ENCODE results near the gene UBXN7.
"Not testable (repeated sequence)": the region's sequence is repeated elsewhere in the genome, so short reads cannot be mapped to it uniquely, and the experiment has no call there.

Gene UBXN7

GRCh38 chr3:196351541-196351940, 80.7 kb downstream of the UBXN7 start:
- DNase-seq = no peak

GRCh38 chr3:196350067-196350466, 82.2 kb downstream of the UBXN7 start:
- no peak for DNase-seq

DNA sequence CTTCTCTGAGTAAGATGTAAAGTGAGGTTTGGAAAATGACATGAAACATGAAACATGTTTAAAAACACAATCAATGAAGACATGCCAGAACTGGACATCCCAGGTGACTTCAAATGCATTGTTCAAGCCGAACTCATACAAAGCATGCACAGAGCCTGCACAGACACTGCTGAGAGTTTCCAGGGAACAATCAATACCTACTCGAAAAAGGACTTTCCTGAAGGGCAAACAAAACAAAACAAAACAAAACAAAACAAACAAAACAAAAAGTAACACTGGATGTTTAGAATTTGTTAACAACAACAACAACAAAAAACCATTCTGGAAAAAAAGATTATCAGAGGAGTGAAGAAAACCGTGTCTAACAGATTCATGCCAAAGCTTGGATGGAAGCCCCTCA, 83.5 kb downstream of the UBXN7 start:
- no peak for DNase-seq

DNA sequence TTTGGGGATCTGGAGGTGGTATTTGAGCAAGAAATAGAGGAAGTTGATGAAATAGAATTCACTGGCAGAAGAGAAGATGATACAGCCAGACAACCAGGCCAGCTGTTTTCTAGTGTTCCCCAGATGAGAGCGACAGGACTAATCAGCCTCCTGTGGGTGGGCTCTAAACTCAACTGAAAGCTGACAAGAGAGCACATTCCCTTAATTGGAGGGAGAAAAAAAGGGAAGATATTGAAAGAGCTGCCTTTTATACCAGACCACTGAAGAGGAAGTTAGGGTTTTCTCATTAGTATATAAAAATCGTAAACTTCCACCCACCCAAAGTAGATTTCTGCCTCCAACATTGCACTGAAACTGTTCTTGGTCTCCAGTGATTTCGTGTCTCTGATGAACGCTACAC, 87.6 kb downstream of the UBXN7 start:
- no peak for DNase-seq

DNA sequence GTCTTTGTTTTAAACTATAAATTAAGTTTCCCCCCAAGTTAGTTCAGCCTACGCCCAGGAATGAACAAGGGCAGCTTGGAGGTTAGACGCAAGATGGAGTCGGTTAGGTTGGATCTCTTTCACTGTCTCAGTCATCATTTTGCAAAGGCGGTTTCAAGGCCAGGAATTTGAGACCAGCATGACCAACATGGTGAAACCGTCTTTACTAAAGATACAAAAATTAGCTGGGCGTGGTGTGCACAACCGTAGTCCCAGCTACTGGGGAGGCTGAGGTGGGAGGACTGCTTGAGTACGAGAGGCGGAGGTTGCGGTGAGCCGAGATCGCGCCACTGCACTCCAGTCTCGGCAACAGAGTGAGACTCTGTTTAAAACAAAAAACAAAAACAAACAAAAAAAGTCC, 88.3 kb downstream of the UBXN7 start:
- not testable (repeated sequence) for DNase-seq

GRCh38 chr3:196341137-196341536, 91.1 kb downstream of the UBXN7 start:
- no peak for DNase-seq

DNA sequence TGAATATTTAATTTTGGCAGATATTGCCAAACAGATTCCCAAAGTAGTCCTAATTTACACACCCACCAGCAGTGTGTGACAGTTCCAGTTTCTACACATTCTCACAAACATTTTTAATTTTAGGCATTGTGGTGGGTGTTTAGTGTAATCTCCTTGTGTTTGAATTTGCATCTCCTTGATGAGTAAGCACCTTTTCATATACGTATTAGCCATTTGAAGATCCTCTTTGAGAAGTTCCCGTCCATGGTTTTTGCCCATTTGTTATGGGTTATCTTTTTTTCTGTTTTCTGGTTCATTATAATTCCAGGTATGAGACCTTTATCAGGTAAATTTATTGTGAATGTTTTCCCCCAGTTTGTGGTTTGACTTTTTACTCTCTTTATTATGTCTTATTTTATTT, 91.8 kb downstream of the UBXN7 start:
- no peak for DNase-seq

- DNase-seq = no peak
Measured at GRCh38 chr3:196339493-196340254, 92.6 kb downstream of the UBXN7 start.

- no peak for DNase-seq
Measured at GRCh38 chr3:196339044-196339443, 93.2 kb downstream of the UBXN7 start.

GRCh38 chr3:196336319-196337145, 95.7 kb downstream of the UBXN7 start:
- DNase-seq = no peak

DNA sequence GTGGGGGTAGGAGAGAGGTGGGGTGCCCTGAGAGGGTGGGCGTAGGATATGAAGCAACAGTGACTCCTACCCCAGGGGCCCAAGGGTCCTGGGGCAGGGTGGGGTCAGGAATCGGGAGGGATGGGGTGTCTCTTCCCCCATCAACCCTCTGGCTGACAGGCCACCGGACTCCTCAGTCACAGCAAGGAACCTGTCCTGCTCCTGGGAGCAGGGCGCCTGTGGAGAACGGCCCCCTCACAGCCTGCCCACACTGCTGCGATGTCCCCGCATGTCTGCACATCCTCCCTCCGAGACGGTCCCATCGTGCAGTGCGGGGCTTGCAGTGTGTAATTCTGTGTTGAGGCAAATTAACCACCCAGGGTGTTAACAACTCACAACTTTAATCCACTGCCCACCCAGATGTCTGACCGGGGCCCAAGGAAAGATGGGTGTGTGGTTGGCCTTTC, 96.7 kb downstream of the UBXN7 start:
- no peak for DNase-seq

- DNase-seq = no peak
Measured at GRCh38 chr3:196334982-196335381, 97.2 kb downstream of the UBXN7 start.

GRCh38 chr3:196332168-196332567, 100.1 kb downstream of the UBXN7 start:
- no peak for DNase-seq

- no peak for DNase-seq
Measured at GRCh38 chr3:196327405-196327804, 104.8 kb downstream of the UBXN7 start.

GRCh38 chr3:196326936-196327335, 105.3 kb downstream of the UBXN7 start:
- DNase-seq = no peak

DNA sequence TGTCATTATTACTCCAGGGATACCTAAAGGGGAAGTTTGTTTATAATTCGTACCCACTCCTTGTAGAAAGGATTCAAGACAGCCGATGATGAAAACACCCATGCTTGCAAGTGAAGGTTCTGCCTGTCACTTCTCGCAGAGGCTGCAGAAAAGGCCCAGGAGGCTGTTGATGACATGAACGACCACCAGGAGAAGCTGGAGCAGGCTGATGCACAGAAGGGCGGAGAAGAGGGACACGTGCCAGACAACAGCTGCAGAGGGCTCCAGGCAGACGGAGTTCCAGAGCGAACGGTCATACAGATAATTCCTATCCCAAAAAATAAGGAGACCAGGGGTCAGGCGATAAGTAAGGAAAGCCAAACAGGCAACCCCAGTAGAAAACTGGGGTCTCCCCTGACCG, 108.5 kb downstream of the UBXN7 start:
- DNase-seq = no peak

DNA sequence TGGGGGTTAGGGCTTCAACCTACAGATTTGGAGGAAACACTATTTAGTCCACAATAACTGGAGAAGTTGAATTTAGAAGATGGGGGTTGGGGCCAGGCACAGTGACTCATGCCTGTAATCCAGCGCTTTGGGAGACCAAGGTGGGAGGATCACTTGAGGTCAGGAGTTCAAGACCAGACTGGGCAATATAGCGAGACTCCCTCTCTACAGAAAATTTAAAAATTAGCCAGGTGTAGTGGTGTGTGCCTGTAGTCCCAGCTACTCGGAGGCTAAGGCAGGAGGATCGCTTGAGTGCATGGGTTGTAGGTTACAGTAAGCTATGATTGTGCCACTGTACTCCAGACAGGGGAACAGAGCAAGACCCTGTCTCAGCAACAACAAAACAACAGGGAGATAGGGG, 109.2 kb downstream of the UBXN7 start:
- DNase-seq = no peak

DNA sequence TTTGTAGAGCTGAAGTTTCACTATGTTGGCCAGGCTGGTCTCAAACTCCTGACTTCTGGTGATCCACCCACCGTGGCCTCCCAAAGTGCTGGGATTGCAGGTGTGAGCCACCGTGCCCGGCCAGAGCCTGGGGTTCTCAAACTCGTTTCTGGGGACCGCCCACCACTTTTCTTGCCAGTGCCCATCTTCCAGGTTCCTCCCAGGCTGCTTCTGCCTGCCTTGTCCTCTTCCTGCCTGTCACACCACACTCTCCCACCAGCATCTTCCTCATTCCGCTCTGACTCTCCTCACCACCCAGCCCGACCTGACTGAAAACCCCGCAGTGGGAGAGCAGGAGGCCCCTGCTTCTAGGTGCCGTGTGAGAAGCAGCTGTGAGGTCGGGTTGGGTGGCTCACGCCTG, 111.1 kb downstream of the UBXN7 start:
- no peak for DNase-seq

GRCh38 chr3:196320137-196320536, 112.1 kb downstream of the UBXN7 start:
- DNase-seq = no peak

- DNase-seq = peak; percentile 85
Measured at GRCh38 chr3:196317687-196318467, 114.3 kb downstream of the UBXN7 start, which contains the start of gene DYNLT2B. Gene DYNLT2B (minus strand): TSS chr3:196318240. CDS start chr3:196318152, 88 bp downstream.

DNA sequence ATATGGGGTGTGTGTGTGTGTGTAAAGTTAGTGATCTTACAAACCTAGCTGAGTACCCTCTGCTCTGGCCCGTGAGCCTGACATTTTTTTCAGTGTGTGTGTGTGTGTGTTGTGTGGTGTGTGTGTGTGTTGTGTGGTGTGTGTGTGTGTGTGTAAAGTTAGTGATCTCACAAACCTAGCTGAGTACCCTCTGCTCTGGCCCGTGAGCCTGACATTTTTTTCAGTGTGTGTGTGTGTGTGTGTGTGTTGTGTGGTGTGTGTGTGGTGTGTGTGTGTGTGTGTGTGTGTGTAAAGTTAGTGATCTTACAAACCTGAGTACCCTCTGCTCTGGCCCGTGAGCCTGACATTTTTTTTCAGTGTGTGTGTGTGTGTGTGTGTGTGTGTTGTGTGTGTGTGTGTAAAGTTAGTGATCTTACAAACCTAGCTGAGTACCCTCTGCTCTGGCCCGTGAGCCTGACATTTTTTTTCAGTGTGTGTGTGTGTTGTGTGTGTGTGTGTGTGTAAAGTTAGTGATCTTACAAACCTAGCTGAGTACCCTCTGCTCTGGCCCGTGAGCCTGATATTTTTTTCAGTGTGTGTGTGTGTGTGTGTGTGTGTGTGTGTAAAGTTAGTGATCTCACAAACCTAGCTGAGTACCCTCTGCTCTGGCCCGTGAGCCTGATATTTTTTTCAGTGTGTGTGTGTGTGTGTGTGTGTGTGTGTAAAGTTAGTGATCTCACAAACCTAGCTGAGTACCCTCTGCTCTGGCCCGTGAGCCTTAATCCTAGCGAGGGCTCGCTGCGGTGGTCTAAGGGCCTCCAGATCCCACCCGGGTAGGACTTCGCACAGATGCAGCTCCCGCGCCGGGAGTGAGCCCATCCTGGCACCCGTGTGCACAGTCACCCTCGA, 115.2 kb downstream of the UBXN7 start:
- not testable (repeated sequence) for DNase-seq

DNA sequence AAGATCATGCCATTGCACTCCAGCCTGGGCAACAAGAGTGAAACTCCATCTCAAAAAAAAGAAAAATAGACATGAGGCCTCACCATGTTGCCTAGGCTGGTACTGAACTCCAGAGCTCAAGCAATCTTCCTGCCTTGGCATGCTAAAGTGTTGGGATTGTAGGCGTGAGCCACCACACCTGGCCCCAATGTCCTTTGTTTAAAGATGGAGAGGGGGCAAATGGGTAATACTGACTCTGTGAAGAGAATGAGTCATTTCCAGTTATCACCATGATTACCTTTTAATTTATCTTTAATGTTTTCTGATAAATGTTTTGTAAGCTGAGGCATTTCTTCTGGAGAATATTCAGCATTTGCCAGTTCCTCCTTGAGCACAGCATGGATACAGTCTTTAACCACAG, 116.4 kb downstream of the UBXN7 start:
- DNase-seq = no peak
